Ovary (tissue), 3 donors: ENCODE data around the gene MCTP1.

ENCODE experiments used
- CTCF ChIP-seq, 3 donors: fragments of 450-650 bp in 2 of 3; fragments of 200-600 bp in 1 of 3; IDR thresholded peaks; one replicate each; pipeline versions ENCODE4 v1.5.1 to v1.8.0; 2016 to 2022; ENCODE audit warnings: antibody characterized with exemption in 3 of 3, mild to moderate bottlenecking in 1 of 3
- POLR2A ChIP-seq: fragments of 450-650 bp; IDR thresholded peaks from one replicate; pipeline ENCODE4 v1.6.1; 2017; ENCODE audit warnings: antibody characterized with exemption, mild to moderate bottlenecking, moderate library complexity
- donor health status: DM: no; HTN: no; CAD: no.

- TF ChIP-seq CTCF (IDR thresholded peaks at IDR 0.05) (no peak), POLR2A (no peak)
Observed at GRCh38 chr5:94808497-94808896, 476.4 kb downstream of the MCTP1 start.
